Sigmoid colon (tissue), 7 donors: ENCODE data around the gene PAK2. TPM values are rescaled to one million over a fixed set of nuclear protein-coding genes. Genes with fewer than 3 reads are reported as not detected.

Source experiments
- DNase-seq: peaks from one replicate; pipeline ENCODE4 v3.0.0-alpha.2; 2019
- H3K27ac ChIP-seq, 4 donors: fragments of 200-600 bp; sonication (generic); one replicate each; pipeline ENCODE4 v1.5.1; 2016 to 2019; ENCODE audit warnings: mild to moderate bottlenecking in 1 of 4
- H3K27me3 ChIP-seq, 3 donors: fragments of 200-600 bp; sonication (generic); one replicate each; pipeline ENCODE4 v1.5.1; 2019; ENCODE audit warnings: mild to moderate bottlenecking in 1 of 3
- H3K36me3 ChIP-seq, 4 donors: fragments of 200-600 bp; sonication (generic); one replicate each; pipeline ENCODE4 v1.5.1; 2016 to 2019
- H3K4me1 ChIP-seq, 4 donors: fragments of 200-600 bp; sonication (generic); one replicate each; pipeline ENCODE4 v1.5.1; 2017 to 2019
- H3K4me3 ChIP-seq, 4 donors: fragments of 200-600 bp; sonication (generic); one replicate each; pipeline ENCODE4 v1.5.1; 2017 to 2019; ENCODE audit warnings: mild to moderate bottlenecking in 2 of 4, moderate library complexity in 1 of 4
- H3K9me3 ChIP-seq, 4 donors: fragments of 200-600 bp in 3 of 4; sonication (generic) in 3 of 4; one replicate each; pipeline versions ENCODE4 v1.5.1 to v1.6.1; 2013 to 2019
- CTCF ChIP-seq, 4 experiments: fragments of 450-650 bp in 3 of 4; fragments of 200-600 bp in 1 of 4; IDR thresholded peaks; one replicate each; pipeline ENCODE4 v1.5.1; 2016 to 2019; ENCODE audit warnings: antibody characterized with exemption in 4 of 4, mild to moderate bottlenecking in 3 of 4, moderate library complexity in 2 of 4
- EP300 ChIP-seq, 4 donors: sonication (generic); formaldehyde crosslinking; IDR thresholded peaks; one replicate each; pipeline ENCODE4 v1.6.1; 2017; ENCODE audit warnings: antibody characterized with exemption in 4 of 4
- POLR2A ChIP-seq, 2 donors: fragments of 450-650 bp; IDR thresholded peaks; one replicate each; pipeline ENCODE4 v1.6.1; 2016; ENCODE audit warnings: antibody characterized with exemption in 2 of 2, mild to moderate bottlenecking in 2 of 2, moderate library complexity in 2 of 2
- POLR2AphosphoS5 ChIP-seq, 4 donors: sonication (generic); formaldehyde crosslinking; IDR thresholded peaks; one replicate each; pipeline ENCODE4 v1.6.1; 2017; ENCODE audit warnings: antibody characterized with exemption in 4 of 4
- WGBS, 2 donors: extraction: QIAGEN DNeasy Blood & Tissue Kit; methylation state at CpG; one replicate each; pipeline ENCODE4 v1.1.7; 2013; 5-methylcytosine and 5-hydroxymethylcytosine counted together
- intact Hi-C: fragments of 100-400 bp; cut with DNase I; formaldehyde crosslinking; loops from one replicate; pipeline ENCODE4 v1.15.1; 2023
- polyA plus RNA-seq, 3 donors: library from polyadenylated mRNA; stranded (reverse); fragments of 200-250 nt; gene quantifications; one replicate each; pipeline ENCODE4 v1.2.3, GENCODE V29; 2013
- total RNA-seq, 4 donors: library from RNA; depleted of rRNA; stranded (reverse); fragments of >200 nt; gene quantifications; one replicate each; pipeline ENCODE4 v1.1.0, GENCODE V29; 2016
- donor health status: healthy with polysubstance abuse.
- donor health status: Bipolar disorder and iron deficiency.
- donor health status: healthy.

The PAK2 gene
- total and polyA plus RNA-seq, 7 donors = 22.8 to 44.6 (median 35.5) TPM

- no peaks in the 10 kb centered on the region for H3K4me1 ChIP-seq
- WGBS, 2 donors = 85 to 89% methylated on average over 9 of the region's 9 CpGs
- H3K27me3 ChIP-seq = no peaks in the 10 kb centered on the region
- intact Hi-C loops = no loop called here
- H3K9me3 ChIP-seq = no peaks in the 10 kb centered on the region
- no peak overlapping the region for H3K27ac ChIP-seq
- H3K36me3 ChIP-seq = peaks cover 23 to 75% (median 27%) of the 10 kb centered on the region in 4 donors
- DNase-seq = no peak
- TF ChIP-seq POLR2AphosphoS5 (IDR thresholded peaks at IDR 0.05) (no peak), EP300 (IDR thresholded peaks at IDR 0.05) (no peak), POLR2A (IDR thresholded peaks at IDR 0.05) (no peak), CTCF (IDR thresholded peaks at IDR 0.05) (no peak)
- H3K4me3 ChIP-seq = no peak overlapping the region
These were observed 64.3 kb downstream of the PAK2 start for GRCh38 chr3:196803891-196804468.

- intact Hi-C loops = no loop called here
- no peaks in the 10 kb centered on the region for H3K27me3 ChIP-seq
- H3K9me3 ChIP-seq = no peaks in the 10 kb centered on the region
- H3K36me3 ChIP-seq = peaks cover 23 to 83% (median 27%) of the 10 kb centered on the region in 4 donors
- 44 to 58% methylated on average over 1 of the region's 1 CpG for WGBS, 2 donors
- no peak for DNase-seq
- H3K27ac ChIP-seq = no peak overlapping the region
- TF ChIP-seq EP300 (IDR thresholded peaks at IDR 0.05) (no peak), POLR2AphosphoS5 (IDR thresholded peaks at IDR 0.05) (no peak), POLR2A (IDR thresholded peaks at IDR 0.05) (no peak), CTCF (IDR thresholded peaks at IDR 0.05) (no peak)
- H3K4me1 ChIP-seq = no peaks in the 10 kb centered on the region
- H3K4me3 ChIP-seq = no peak overlapping the region
These were observed 65.1 kb downstream of the PAK2 start for GRCh38 chr3:196804773-196805172.

GRCh38 chr3:196810963-196811581, 71.4 kb downstream of the PAK2 start:
- no peak for DNase-seq
- Histone ChIP-seq H3K4me3 (no peak overlapping the region), H3K9me3 (no peaks in the 10 kb centered on the region), H3K4me1 (no peaks in the 10 kb centered on the region), H3K36me3 (peaks cover 28 to 91% (median 40%) of the 10 kb centered on the region in 4 donors), H3K27me3 (no peaks in the 10 kb centered on the region), H3K27ac (no peak overlapping the region)
- intact Hi-C loops = no loop called here
- TF ChIP-seq EP300 (IDR thresholded peaks at IDR 0.05) (no peak), POLR2AphosphoS5 (IDR thresholded peaks at IDR 0.05) (no peak), CTCF (IDR thresholded peaks at IDR 0.05) (no peak), POLR2A (IDR thresholded peaks at IDR 0.05) (no peak)
- 88 to 91% methylated on average over 3 of the region's 3 CpGs for WGBS, 2 donors

GRCh38 chr3:196812853-196813252, 73.2 kb downstream of the PAK2 start:
- no peak for DNase-seq
- no peaks in the 10 kb centered on the region for H3K4me1 ChIP-seq
- H3K36me3 ChIP-seq = peaks cover 16 to 88% (median 30%) of the 10 kb centered on the region in 4 donors
- H3K27me3 ChIP-seq = no peaks in the 10 kb centered on the region
- H3K9me3 ChIP-seq = no peaks in the 10 kb centered on the region
- no peak overlapping the region for H3K4me3 ChIP-seq
- WGBS, 2 donors = 88 to 92% methylated on average over 7 of the region's 7 CpGs
- intact Hi-C loops = no loop called here
- no peak overlapping the region for H3K27ac ChIP-seq
- TF ChIP-seq CTCF (IDR thresholded peaks at IDR 0.05) (no peak), EP300 (IDR thresholded peaks at IDR 0.05) (no peak), POLR2A (IDR thresholded peaks at IDR 0.05) (no peak), POLR2AphosphoS5 (IDR thresholded peaks at IDR 0.05) (no peak)
